K562 (cell line): Measurements from ENCODE around the gene RNF207. TPM values are rescaled to one million over a fixed set of nuclear protein-coding genes. Genes with fewer than 3 reads are reported as not detected.

Experiments used
- CBX1 ChIP-seq: sonication (generic); IDR thresholded peaks from 2 replicates; pipeline ENCODE4 v1.6.1; 2016; ENCODE audit warnings: antibody characterized with exemption, low read depth, mild to moderate bottlenecking
- ELF2 ChIP-seq: fragments of 250-450 bp; sonication (Bioruptor Pico); IDR thresholded peaks from 2 replicates; pipeline ENCODE4 v1.5.0; 2021; ENCODE audit warnings: mild to moderate bottlenecking
- KLF10 ChIP-seq: fragments of 250-450 bp; sonication (Bioruptor Pico); IDR thresholded peaks from 2 replicates; pipeline ENCODE4 v1.6.1; 2021; ENCODE audit warnings: matching md5 sums
- MEF2A ChIP-seq: IDR thresholded peaks from 2 replicates; pipeline ENCODE4 v1.6.1; 2011; ENCODE audit warnings: low read depth, mild to moderate bottlenecking, low read length, moderate library complexity; ENCODE audit not compliant: control insufficient read depth
- MYNN ChIP-seq, 2 experiments: sonication (generic); formaldehyde crosslinking in 1 of 2; IDR thresholded peaks; 2 replicates each; pipeline versions ENCODE4 v1.5.0 to v1.6.1; 2016 to 2020; ENCODE audit warnings: antibody characterized with exemption in 1 of 2, missing genetic modification reagents in 1 of 2
- NCOA4 ChIP-seq: fragments of 450-650 bp; IDR thresholded peaks from 2 replicates; pipeline ENCODE4 v1.6.1; 2018; ENCODE audit warnings: mild to moderate bottlenecking; ENCODE audit not compliant: partially characterized antibody
- OTX1 ChIP-seq: fragments of 450-650 bp; formaldehyde crosslinking; IDR thresholded peaks from 2 replicates; pipeline ENCODE4 v1.4.0; 2022; ENCODE audit warnings: mild to moderate bottlenecking
- ZBTB40 ChIP-seq, 2 experiments: fragments of 450-650 bp in 1 of 2; sonication (generic) in 1 of 2; formaldehyde crosslinking in 1 of 2; IDR thresholded peaks; 2 replicates each; pipeline versions ENCODE4 v1.7.1 to v1.9.0; 2016 to 2022; ENCODE audit warnings: inconsistent platforms in 1 of 2, mild to moderate bottlenecking in 1 of 2, missing genetic modification reagents in 1 of 2
- ZNF512 ChIP-seq: IDR thresholded peaks from 2 replicates; pipeline ENCODE4 v1.6.1; 2016; ENCODE audit warnings: missing genetic modification characterization, missing compliant biosample characterization
- polyA plus RNA-seq, 8 experiments: library from polyadenylated mRNA; depleted of rRNA in 4 of 8; stranded (reverse) in 5 of 8; unstranded in 3 of 8; fragments of >200 nt; fragmentation: Nextera tagmentation in 2 of 8; fragmentation: Illumina TruSeq in 1 of 8; extraction: Ambion mirVana in 2 of 8; extraction: Trizol in 1 of 8; gene quantifications; 2 replicates each; pipeline versions ENCODE4 v1.2.1 to v1.2.3, GENCODE V29; 2011 to 2014; ENCODE audit warnings: inconsistent platforms in 1 of 8, missing spikeins in 1 of 8
- total RNA-seq, 7 experiments: library from RNA; depleted of rRNA in 6 of 7; stranded (reverse); fragments of >200 nt in 6 of 7; fragmentation: Illumina TruSeq in 2 of 7; extraction: Trizol in 2 of 7; gene quantifications; 2 replicates each; pipeline versions ENCODE4 v1.2.1 to v1.2.3, GENCODE V29; 2011 to 2021; ENCODE audit warnings: low replicate concordance in 1 of 7
- TF ChIP-seq, protein P1 (sequence below): fragments of 450-650 bp; formaldehyde crosslinking; IDR thresholded peaks from 2 replicates; pipeline ENCODE4 v1.4.0; 2022; ENCODE audit warnings: missing genetic modification characterization
- TF ChIP-seq, protein P2 (sequence below): fragments of 450-650 bp; formaldehyde crosslinking; IDR thresholded peaks from 2 replicates; pipeline ENCODE4 v1.4.0; 2020; ENCODE audit warnings: mild to moderate bottlenecking, moderate library complexity

Gene RNF207
- total and polyA plus RNA-seq, 9 of the 15 experiments (the other 6 are each of a cell fraction or from before 2014, with no cell fraction given): 2.7 to 30.6 (median 12.9) TPM

DNA sequence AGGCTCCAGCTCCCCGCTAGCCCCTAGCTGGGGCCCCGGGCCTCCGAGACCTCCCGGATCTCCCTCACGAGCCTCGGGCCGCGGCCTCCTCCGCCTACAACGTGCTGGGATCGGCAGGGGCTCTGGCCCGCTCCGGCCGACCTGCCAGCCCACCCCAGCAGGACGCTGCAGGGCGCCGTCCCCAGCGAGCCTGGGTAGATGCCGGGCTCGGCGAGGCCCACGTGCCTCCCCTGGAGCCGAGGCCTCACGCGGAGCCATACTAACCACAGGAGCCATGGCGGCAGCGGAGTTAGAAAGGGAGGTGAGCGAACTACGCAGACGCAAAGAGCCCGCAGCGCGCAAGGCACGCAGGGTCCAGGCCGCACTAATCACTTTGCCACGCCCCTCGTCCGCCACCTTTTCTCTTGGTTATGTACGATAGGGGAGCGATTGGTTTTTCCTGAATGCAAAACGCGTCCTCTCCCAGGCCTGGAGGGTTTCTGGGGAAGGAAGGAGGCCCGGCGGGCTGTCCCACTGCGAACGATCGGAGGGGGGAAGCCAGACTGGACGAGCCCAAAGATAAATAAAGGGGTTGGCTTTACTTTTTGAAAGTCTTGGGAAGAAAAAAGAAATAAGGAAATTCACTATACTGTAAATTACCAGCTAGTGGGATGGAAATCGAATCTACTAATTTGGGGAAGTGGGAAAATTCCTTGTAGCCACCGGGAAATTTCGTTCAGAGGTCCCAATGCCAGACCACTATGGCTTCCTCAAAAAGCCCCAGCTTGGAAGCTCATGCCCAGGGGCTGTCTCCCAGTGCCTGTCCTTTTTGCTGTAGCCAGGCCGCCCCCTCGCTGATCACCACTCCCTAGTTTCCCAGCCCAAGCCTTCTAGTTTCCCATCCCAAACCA, 6.4 kb upstream of the RNF207 start, which contains the start of gene RPL22 (continued):
- TF ChIP-seq ZBTB40 (IDR thresholded peaks at IDR 0.05) (no peak), ZBTB40 (CRISPR knock-in tag; IDR thresholded peaks at IDR 0.05) (no peak), ELF2 (CRISPR knock-in tag) (0 out of 2 replicates have a peak, but pooled peaks have one; percentile 23), MEF2A (no peak), ZNF512 (tag) (no peak), NCOA4 (peak; percentile 98), MYNN (IDR thresholded peaks at IDR 0.05) (peak; percentile 75; the same call in 1 of the 2 replicates), MYNN (CRISPR knock-in tag; IDR thresholded peaks at IDR 0.05) (no peak), OTX1 (peak; percentile 87; the same call in 1 of the 2 replicates), CBX1 (no peak), KLF10 (CRISPR knock-in tag) (no peak)
- TF ChIP-seq, protein P1, sequence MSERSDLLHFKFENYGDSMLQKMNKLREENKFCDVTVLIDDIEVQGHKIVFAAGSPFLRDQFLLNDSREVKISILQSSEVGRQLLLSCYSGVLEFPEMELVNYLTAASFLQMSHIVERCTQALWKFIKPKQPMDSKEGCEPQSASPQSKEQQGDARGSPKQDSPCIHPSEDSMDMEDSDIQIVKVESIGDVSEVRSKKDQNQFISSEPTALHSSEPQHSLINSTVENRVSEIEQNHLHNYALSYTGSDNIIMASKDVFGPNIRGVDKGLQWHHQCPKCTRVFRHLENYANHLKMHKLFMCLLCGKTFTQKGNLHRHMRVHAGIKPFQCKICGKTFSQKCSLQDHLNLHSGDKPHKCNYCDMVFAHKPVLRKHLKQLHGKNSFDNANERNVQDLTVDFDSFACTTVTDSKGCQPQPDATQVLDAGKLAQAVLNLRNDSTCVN (CRISPR knock-in tag): 0 out of 2 replicates have a peak, but pooled peaks have one; percentile 11
- TF ChIP-seq, protein P2, sequence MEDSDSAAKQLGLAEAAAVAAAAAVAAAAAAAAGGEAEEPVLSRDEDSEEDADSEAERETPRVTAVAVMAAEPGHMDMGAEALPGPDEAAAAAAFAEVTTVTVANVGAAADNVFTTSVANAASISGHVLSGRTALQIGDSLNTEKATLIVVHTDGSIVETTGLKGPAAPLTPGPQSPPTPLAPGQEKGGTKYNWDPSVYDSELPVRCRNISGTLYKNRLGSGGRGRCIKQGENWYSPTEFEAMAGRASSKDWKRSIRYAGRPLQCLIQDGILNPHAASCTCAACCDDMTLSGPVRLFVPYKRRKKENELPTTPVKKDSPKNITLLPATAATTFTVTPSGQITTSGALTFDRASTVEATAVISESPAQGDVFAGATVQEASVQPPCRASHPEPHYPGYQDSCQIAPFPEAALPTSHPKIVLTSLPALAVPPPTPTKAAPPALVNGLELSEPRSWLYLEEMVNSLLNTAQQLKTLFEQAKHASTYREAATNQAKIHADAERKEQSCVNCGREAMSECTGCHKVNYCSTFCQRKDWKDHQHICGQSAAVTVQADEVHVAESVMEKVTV: no peak
